HL-60/S4 treated with retinoic acid at 250 ng/mL for 4 days and 3 days (cell line): ENCODE data around the gene RNF181.
"Not testable (repeated sequence)": the region's sequence is repeated elsewhere in the genome, so short reads cannot be mapped to it uniquely, and the experiment has no call there.

ENCODE experiments used
- in situ Hi-C: fragments of 300-500 bp; cut with MboI; formaldehyde crosslinking; loops from 2 replicates; pipeline ENCODE4 v1.7.0; 2022; ENCODE audit warnings: low sequenced_read_pairs

The RNF181 gene

DNA sequence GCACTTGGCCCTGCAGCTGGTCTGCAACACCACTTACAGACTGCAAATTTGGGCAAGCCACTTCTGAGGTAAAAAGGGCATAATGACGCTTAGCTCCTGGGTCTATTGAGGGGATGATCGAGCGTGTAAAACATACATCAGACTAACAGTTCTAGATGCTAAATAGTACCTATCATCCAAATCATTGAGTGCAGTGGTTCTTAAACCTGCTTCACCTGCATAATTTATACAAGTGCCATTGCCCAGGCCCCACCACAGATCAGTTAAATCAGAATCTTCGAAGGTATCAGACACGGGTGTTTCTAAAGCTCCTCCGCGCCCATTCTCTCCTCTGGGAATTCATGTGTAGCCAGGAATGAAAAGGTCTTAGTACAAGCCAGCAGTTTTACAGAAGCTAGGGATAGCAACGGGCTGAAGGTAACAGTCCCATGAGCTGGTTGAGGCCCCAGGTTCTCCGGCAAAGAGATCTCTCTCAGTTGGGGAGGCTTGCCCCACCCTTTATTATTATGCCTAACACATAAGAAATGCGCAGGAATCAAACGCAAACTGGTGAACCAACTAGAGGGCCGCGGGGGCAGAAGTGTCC is 737 bp upstream of the RNF181 start:
- in situ Hi-C loops: no loop called here

DNA sequence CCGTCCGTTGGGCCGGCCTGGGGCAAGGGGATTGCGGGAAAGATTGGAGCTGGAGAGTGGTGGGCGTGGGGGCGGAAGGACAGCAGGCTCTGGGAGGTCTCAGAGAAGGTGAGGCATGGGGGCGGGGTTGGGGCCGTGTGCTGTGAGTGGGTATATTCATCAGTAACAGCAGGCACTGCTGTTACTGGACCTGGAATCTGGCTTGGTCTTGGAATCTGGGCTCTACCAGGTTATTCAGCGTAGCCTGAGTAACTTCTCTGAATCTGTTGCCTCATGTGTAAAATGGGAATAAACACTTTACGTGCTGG is 435 bp downstream of the RNF181 start:
- in situ Hi-C loops: no loop called here

DNA sequence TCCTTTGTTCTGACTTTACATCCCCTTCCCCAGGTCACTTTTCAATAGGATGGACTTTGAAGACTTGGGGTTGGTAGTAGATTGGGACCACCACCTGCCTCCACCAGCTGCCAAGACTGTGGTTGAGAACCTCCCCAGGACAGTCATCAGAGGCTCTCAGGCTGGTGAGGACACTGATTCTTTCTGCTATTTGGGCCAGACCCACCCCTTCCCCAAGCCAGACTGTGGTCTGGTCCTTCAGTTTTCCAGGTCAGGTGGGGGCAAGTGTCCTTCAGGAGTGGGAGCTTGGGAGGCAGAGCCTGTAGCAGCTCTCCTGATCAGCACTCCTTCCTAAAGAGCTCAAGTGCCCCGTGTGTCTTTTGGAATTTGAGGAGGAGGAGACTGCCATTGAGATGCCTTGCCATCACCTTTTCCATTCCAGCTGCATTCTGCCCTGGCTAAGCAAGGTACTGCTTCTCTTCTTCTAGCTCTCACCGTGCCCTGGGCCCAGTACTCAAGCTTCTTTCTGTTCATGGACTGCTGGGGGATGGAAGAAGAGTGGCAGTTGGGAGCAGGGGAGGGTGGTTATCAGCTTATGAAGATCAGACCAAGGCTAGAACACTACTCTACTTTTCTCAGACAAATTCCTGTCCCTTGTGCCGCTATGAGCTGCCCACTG is 1.1 kb downstream of the RNF181 start:
- in situ Hi-C loops: no loop called here

DNA sequence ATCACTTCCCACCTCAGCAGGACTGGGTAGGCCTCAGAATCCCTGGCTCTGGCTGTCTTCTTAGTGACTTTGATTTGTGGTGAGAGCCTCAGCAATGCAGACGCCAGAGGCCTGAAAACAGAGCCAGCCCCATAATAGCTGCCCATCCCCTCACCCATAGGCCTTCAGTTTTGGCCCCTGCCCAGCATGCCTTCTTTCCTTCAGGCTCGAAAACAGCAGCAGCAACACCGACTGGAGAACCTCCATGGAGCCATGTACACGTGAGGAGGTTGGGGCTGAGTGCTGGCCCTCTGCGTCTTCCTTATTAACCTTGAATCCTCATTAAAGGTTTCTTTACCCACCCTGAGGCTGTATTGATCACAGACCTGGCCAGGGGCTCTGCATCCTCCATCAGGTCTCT is 1.7 kb downstream of the RNF181 start:
- in situ Hi-C loops: no loop called here

DNA sequence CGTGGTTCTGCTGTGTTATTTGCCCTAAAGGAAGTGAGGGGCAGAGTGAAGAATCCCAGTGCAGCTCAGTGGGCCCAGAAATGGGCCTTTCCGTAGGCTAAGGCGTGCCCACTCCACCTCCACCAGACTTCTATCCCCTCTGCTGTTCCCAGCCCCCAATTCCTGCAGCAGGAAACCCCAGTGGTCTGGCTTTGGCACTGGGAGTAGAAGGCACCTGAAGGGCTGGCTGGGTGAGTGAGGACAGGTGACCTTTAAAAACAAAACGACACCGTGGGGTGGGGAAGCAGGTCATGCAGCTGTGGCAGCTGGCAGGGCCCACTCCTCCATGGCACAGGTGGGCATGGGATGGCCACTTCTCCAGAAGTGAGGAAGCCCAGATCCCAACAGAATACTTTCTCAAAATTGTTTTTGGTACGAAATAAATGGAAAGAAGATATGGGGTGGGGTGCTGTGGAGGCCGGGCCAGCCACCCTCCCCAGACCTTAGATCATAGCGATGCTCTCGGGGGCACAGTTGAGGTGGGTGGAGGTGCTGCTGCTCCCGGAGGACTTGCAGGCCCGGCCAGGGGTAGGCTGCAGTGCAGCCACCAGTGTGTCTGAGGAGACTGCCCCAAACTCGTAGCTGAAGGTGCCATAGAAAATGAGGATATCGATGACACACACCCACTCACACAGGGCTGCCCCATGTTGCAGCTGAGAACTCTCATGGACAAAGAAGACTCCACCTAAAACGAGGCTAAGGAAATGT is 3.2 kb downstream of the RNF181 start:
- in situ Hi-C loops: no loop called here

DNA sequence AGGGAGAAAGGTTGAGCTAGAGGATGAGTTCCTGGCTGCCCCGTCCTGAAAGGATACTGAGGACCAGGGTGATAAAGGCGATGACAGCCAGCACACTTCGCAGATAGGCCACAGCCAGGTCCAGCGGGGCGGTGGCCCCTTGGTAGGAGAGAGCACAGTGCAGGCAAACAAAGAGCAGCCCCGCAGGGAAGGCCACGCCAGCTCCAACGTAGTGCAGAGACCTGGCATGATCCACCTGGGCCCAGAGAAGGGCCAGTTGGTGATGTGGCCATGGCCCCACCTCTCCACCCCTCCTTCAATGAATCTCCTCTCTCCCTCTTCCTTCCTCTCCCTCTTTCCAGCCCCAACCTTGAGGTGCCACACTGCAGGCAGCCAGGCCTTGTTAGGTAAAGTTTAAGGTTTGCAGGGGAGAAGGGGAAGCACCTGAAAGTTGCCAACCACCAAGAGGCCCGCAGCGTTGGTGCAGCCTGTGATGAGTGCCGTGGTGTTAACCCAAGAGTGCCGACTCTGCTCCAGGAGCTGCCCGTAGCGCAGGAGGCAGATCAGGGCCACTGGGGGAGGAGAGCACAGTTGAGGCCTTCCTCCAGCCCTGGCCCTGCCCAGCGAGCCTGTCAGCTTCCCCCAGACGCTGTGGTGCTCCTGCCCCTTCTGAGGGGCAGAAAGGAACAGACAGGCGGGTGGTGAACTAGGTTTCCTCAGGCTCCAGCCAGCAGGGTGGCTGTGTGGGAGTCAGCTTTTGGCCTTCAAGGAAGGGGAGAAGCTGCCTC is 4.1 kb downstream of the RNF181 start:
- in situ Hi-C loops: no loop called here

DNA sequence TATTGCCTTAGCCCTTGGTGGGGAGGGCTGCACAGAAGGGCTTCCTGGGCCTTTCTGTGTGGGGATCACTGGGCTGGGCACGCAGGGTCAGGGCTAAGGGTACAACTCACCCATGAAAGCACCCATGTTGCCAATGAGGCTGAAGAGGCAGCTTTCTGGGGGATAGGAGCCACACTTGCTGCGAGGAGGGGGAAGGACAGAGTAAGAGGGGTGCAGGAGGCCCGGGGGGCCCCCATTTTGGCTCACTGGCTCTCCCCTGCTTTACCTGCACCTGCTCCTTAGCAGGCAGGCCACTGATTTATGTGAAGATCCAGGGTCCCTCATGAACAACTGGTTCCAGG is 4.7 kb downstream of the RNF181 start:
- in situ Hi-C loops: no loop called here

DNA sequence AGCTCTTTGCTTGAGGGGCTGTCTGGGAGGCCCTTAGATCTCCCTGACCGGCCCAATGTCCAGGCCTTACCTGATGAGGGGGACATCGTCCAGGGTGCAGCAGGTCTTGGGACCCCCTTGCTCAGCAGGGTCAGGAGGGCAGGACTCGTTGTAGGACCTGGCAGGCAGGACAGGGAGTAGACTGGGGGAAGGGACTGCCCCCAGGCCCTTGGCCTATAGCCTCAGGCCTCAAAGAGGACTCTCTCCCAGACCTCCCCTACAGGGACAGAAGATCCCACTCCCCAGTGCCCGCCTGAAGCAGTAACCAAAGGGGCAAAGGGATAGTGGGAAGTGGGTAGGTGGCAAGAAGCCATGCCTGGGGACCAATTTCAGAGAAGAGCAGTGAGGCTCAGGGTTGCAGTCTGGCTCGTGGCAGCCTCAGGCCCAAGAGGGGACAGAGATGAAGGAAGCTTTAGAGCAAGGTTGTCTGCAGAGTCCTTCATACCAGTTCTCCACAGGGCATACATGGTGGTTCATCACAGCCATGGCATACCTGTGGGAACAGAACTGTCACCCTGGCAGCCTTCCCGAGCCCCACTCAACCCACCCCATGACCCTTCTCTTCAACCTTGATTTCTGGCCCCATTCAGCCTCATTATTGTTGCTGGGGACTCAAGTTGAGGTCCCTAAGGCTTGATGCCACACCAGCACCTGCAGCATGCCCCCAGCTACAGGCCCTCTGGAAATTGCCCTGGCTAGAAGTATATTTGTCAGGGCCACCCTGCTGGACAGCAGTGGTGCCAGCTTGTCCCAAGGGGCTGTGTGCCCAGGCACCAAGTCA is 5.6 kb downstream of the RNF181 start:
- in situ Hi-C loops: no loop called here

DNA sequence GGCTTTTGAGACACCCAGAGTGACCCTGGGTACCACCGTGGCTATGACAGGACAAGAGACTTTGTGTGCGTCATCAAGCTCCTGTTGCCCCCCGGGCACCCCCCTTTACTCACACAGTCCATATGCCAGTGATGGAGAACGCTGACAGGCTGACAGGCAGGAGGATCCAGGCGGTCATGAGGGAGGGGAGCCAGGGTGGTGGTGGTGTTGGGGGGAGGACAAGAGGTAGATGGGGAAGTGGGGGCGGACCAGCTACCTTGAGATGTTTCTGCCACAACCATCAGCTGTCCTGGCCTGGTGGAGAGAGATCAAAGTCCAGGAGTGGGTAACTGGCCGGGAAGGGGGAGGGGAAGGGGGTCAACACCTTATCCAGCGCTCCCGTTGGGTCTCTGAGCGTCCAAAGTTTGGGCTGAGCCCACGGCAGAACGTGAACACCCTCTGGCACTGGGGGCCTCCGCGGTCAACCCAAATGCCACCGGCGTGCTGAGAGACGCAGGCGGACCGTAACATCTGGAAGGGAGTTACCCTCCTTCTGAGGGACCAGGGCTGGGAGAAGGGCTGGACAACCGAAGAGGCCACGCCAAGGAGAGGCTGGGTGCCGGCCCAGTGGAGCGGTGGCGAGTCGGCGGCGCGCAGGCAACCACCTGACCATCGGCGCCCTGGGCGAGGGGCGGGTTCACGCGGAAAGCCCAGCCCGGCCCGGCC is 6.4 kb downstream of the RNF181 start:
- in situ Hi-C loops: no loop called here

DNA sequence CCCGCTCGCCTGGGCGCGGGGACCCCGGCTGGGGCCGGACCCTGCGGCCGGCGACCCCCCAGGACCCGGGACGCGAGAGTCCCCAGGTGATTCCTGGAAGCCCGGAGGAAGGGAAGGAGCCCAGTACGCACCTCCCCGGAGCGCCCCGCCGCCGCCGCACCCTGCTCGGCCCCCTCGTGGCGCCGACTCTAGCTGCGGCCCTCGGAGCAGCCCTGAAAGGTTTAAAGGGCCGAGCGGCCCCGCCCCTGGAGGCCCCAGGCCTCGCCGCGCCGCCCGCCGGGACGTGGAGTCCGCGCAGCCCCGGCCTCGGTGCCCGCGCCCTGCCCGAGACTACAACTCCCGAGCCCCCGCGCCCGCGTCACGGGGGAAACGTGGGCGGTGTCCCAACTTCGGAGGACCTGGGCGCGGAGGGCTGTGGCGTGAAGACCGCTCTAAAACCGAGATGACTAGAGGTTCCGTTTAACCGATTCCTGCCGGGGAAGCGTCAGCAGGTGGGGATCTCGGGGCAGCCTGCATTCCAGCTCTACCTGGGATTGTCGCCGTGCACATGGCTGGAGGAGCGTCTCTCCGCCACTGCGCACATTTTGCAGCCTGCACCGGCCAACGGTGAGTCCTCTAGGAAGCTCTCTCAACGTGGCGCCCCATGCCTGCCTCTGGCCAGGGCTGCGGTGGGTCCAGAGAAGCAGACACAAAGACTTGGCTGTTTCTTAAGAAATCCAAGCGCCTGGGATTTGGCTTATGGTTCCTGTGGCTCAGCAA is 7.1 kb downstream of the RNF181 start, which contains the start of gene TMEM150A:
Gene TMEM150A, minus strand, starts transcription at position 223 of the 759 bp plus-strand sequence. CDS start 750 bp downstream, outside the sequence.
- in situ Hi-C loops: no loop called here

DNA sequence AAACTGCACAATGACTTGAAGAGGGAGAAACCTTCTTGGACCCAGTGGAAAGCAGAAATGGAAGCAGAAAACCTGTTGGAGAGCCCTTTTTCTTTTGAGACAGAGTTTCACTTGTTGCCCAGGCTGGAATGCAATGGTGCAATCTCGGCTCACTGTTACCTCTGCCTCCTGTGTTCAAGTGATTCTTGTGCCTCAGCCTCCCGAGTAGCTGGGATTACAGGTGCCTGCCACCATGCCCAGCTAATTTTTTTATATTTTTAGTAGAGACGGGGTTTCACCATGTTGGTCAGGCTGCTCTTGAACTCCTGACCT is 8.5 kb downstream of the RNF181 start:
- in situ Hi-C loops: not testable (repeated sequence)

DNA sequence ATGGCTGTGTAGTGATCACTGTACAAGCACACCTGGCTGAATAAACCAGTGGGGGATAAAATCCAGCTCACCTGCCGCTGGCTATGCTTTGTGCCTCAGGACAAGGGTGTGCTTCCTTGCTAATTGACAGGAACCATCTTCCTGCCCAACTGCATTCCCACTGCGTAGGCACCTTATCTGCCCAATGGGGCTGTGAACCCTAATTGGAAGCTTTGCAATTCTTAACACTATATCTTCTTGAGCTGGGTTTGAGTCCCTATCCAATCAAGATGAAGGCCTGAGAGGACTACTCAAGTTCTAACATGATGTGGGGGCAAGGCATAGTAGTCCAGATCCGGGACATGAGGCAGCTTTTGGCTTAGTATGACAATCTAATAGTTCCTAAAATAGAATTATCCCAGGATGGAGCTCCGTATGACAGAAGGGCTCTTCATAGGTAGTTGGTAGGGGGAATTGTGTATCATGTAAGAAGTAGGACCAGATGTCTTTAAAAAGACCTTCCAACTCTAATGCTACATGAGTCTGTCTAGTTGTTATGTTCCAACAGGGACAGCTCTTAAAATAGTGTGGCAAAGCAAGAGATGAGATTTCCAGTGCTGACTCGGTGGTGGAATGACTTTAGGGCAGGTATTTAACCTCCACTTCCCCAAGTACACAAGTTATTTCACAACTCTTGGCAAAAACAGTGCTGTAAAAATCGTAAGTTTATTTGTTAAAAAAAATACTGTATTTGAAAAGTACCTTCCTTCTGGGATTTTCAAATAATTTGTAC is 9.2 kb downstream of the RNF181 start:
- in situ Hi-C loops: no loop called here

DNA sequence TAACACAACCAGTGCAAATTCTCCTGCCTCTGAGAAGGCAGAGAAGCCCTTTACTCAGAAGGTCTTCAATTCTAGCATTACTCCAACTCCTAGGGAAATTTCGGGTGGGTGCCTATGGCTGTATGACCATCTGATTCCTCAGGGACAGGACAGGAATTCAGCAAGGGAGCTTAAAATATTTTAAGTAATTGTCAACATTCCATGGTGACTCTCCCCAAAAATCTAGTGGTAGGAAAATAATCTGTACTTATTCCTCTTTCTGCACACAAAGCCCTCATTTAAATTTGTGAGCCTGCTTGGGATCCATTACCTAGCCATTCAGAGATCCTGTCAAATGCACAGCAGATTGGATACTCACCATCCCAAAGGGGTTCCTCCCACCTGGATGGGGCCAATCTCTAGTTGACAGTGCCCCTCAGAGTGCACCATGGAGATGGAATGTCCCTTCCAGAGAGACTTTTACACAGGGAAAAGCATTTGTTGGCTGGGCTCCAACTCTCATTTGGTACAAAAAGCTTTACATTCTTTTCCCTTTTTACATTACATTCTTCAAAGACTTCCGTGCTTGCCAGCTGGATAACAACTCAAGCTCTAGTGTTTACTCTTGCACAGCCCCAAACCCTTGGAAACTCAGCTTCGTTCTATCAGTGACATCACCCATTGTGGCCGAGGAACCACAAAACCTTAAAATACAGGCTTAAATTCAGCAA is 10.0 kb downstream of the RNF181 start:
- in situ Hi-C loops: no loop called here

DNA sequence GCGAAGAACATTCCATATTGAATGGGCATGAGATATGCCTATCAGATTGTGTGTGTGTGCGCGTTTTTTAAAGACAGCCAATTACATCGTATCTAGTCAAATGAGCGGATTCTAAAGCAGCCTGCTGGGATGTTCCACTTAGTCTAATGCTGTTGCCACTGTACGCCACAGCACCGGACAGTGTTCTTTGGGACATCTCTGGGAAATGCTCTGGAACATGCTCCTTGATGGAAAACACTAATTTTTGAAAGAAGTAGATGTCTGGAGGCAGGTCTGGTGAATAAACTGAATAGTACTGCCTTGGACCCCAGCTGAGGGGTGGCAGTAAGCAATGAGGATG is 10.5 kb downstream of the RNF181 start:
- in situ Hi-C loops: no loop called here

DNA sequence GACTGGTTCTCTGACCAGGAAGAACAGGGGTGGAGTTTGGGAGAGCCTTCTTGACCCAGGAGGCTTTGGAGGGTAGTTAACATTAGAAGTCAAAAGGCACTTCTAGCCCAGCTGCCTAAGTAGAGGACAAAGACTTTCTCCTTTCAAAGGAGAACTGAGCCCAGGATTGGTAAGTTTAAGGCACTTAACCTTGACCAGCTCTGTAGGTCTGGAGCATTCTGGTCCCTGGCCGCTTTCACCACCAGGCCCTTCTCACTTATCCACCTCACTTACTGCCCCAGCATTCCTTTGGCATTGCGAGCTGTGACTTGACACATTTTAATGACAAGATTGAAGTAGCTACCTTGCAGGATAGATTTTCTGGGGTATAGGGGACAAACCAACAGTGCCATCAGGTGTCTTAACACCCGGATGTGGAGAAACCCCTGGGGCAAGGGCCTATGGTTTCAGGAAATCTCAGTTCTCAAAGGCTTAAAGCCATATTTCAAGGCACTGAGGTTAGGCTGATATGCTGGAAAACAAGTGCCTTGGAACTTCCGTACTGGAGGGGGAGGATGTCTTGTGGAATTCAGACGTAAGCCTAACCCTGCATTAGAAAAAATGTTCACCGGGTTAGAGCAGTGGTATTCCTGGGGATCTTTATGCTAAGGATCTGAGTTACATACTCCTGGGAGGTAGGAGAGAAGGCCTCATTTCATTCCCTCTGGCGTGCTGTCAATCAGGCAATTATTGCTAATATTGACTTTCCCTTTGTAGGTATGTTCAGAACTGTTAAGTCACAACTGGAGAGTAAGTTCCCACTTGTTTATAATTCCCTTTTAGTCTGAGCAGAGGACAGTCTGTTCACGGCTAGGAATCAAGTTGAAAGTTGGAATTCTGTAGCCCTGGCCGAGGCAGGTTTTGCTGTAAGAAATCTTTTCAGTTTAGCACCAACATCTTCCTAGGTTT is 12.0 kb downstream of the RNF181 start:
- in situ Hi-C loops: no loop called here

DNA sequence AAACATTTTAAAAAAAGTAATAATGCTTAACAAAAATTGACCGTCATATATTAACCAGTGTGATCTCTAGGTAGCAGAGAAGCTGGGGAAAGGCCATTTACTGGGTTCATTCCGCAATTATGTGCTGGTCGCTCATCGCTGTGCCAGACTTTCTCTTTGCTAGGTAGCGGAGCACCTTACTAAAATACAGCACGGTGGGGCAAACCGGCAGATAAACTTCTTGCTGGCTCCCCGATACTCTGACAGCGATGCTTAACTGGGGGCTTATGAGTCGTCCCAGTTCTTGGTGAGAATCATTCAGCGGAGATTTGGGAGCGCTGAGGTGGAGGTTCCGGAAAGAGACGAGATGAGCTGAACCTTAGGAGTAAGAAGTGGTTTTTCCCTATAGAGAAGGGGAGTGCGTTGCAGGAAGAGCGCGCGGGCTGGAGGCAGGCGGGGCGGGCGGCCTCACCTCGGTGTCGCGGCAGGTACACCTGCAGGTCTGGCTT is 15.7 kb downstream of the RNF181 start:
- in situ Hi-C loops: no loop called here
